K562 (cell line): ENCODE measurements around the gene EXOC3L2. TPM values are rescaled to one million over a fixed set of nuclear protein-coding genes. Genes with fewer than 3 reads are reported as not detected.

ENCODE experiments used
- ATAC-seq: fragments of 200-7000 bp; cut with Tn5 transposase; 3 replicates; pipeline ENCODE4 v1.9.1; 2020; ENCODE audit warnings: moderate library complexity
- BruUV-seq: library from RNA; stranded (reverse); fragments of 400-500 nt; replicated peaks from 2 replicates; lab custom pipeline; 2021; lab: Mats Ljungman, UMichigan
- CTCF ChIA-PET: fragments of 300-600 bp; formaldehyde crosslinking; extraction: SDS; loops from one replicate; lab custom pipeline; 2021; ENCODE audit warnings: low intra/inter-chr PET ratio; lab: Yijun Ruan, JAX
- POLR2A ChIA-PET: fragments of 300-600, 350-650 bp; sonication (Branson Sonifier 250); formaldehyde crosslinking; extraction: SDS; loops from one replicate; lab custom pipeline; 2021; ENCODE audit warnings: antibody characterized with exemption, inconsistent platforms; lab: Yijun Ruan, JAX
- DNase-seq, 4 experiments: peaks; one replicate each; pipeline versions ENCODE4 v3.0.0 to v3.0.0-alpha.2; 2011 to 2018; ENCODE audit warnings: low spot score in 3 of 4, mixed read lengths in 3 of 4; ENCODE audit errors: extremely low read depth in 1 of 4
- FAIRE-seq: peaks from 2 replicates; lab custom pipeline; 2011; peaks lifted over from hg19 to GRCh38; lab: Jason Lieb, UNC
- H2AFZ ChIP-seq: 2 replicates; pipeline ENCODE4 v1.6.0; 2011; ENCODE audit warnings: low read depth, low read length, control low read depth, inconsistent platforms
- H3K27ac ChIP-seq: fragments of 200-600 bp; 3 replicates; pipeline ENCODE4 v1.8.0; 2011; ENCODE audit warnings: low read depth, mild to moderate bottlenecking, control low read depth, inconsistent platforms, low read length, moderate library complexity, mixed read lengths; ENCODE audit errors: extremely low read depth
- H3K27me3 ChIP-seq, 2 experiments: fragments of 300-600 bp in 1 of 2; 2 replicates in 1 of 2; 3 replicates in 1 of 2; pipeline versions ENCODE4 v1.6.0 to v1.8.0; 2011; ENCODE audit warnings: inconsistent platforms in 2 of 2, low read length in 2 of 2, mild to moderate bottlenecking in 1 of 2, mixed read lengths in 1 of 2, moderate library complexity in 1 of 2; ENCODE audit not compliant: control insufficient read depth in 2 of 2, insufficient read depth in 2 of 2
- H3K36me3 ChIP-seq: fragments of 300-600 bp; 3 replicates; pipeline ENCODE4 v1.8.0; 2011; ENCODE audit warnings: mild to moderate bottlenecking, low read length, inconsistent platforms; ENCODE audit not compliant: control insufficient read depth, insufficient read depth
- H3K4me1 ChIP-seq, 2 experiments: fragments of 200-600 bp in 1 of 2; replicated peaks in 1 of 2; 2 replicates in 1 of 2; 3 replicates in 1 of 2; pipeline versions ENCODE4 v1.5.1 to v1.8.0; 2011; ENCODE audit warnings: inconsistent platforms in 2 of 2, low read length in 2 of 2, mild to moderate bottlenecking in 1 of 2, mixed read lengths in 1 of 2, moderate library complexity in 1 of 2; ENCODE audit not compliant: control insufficient read depth in 2 of 2, insufficient read depth in 2 of 2
- H3K4me2 ChIP-seq: 2 replicates; pipeline ENCODE4 v1.6.1; 2011; ENCODE audit warnings: low read length, control low read depth, inconsistent platforms, mixed read lengths; ENCODE audit not compliant: insufficient read depth
- H3K4me3 ChIP-seq: fragments of 200-600 bp; sonication (generic), shearing (Covaris generic); 2 replicates; pipeline ENCODE4 v1.5.1; 2016; ENCODE audit warnings: control low read depth, inconsistent platforms
- H3K79me2 ChIP-seq: fragments of 200-600 bp; 3 replicates; pipeline ENCODE4 v1.8.0; 2011; ENCODE audit warnings: low read length, inconsistent platforms; ENCODE audit not compliant: control insufficient read depth, insufficient read depth
- H3K9ac ChIP-seq, 2 experiments: 2 replicates each; pipeline versions ENCODE4 v1.6.0 to v1.6.1; 2011; ENCODE audit warnings: low read depth in 2 of 2, low read length in 2 of 2, control low read depth in 1 of 2, inconsistent platforms in 1 of 2, mild to moderate bottlenecking in 1 of 2, mixed read lengths in 1 of 2; ENCODE audit not compliant: insufficient read depth in 1 of 2
- H3K9me1 ChIP-seq: one replicate; pipeline ENCODE4 v1.6.0; 2011; ENCODE audit warnings: inconsistent platforms, mild to moderate bottlenecking, low read length, moderate library complexity; ENCODE audit not compliant: control insufficient read depth, insufficient read depth
- H3K9me3 ChIP-seq: replicated peaks from 2 replicates; pipeline ENCODE4 v1.5.1; 2011; ENCODE audit warnings: low read depth, low read length, inconsistent platforms; ENCODE audit not compliant: control insufficient read depth, insufficient read depth
- H4K20me1 ChIP-seq: replicated peaks from 2 replicates; pipeline ENCODE4 v1.6.1; 2011; ENCODE audit warnings: low read length, inconsistent platforms, mixed read lengths; ENCODE audit not compliant: control insufficient read depth, insufficient read depth
- CXXC5 ChIP-seq: fragments of 250-450 bp; sonication (Bioruptor Pico); IDR thresholded peaks from 2 replicates; pipeline ENCODE4 v1.8.0; 2022; ENCODE audit warnings: inconsistent platforms, mild to moderate bottlenecking, moderate library complexity
- DIDO1 ChIP-seq: fragments of 450-650 bp; IDR thresholded peaks from 2 replicates; pipeline ENCODE4 v1.6.1; 2016; ENCODE audit warnings: low read depth, missing biosample characterization, missing genetic modification characterization
- ETV5 ChIP-seq: sonication (generic); formaldehyde crosslinking; IDR thresholded peaks from 2 replicates; pipeline ENCODE4 v1.4.0; 2020; ENCODE audit warnings: low read depth, mild to moderate bottlenecking, missing genetic modification reagents
- ILK ChIP-seq: fragments of 450-650 bp; IDR thresholded peaks from 2 replicates; pipeline ENCODE4 v1.6.1; 2016; ENCODE audit warnings: missing genetic modification characterization, low read depth, mild to moderate bottlenecking, missing compliant biosample characterization, moderate library complexity, borderline replicate concordance
- LCOR ChIP-seq: sonication (generic); formaldehyde crosslinking; IDR thresholded peaks from 2 replicates; pipeline ENCODE4 v1.8.0; 2022; ENCODE audit warnings: mild to moderate bottlenecking, missing genetic modification reagents
- MCM7 ChIP-seq, 2 experiments: fragments of 450-650 bp; IDR thresholded peaks; 2 replicates each; pipeline ENCODE4 v1.6.1; 2016 to 2018
- NCOR1 ChIP-seq: fragments of 450-650 bp; IDR thresholded peaks from 2 replicates; pipeline ENCODE4 v1.6.1; 2016; ENCODE audit warnings: mild to moderate bottlenecking, moderate library complexity
- NFXL1 ChIP-seq: fragments of 450-650 bp; formaldehyde crosslinking; IDR thresholded peaks from 2 replicates; pipeline ENCODE4 v1.4.0; 2021; ENCODE audit warnings: mild to moderate bottlenecking
- RBM22 ChIP-seq: fragments of 200-400 bp; formaldehyde crosslinking; IDR thresholded peaks from 2 replicates; pipeline ENCODE4 v1.6.1; 2018; ENCODE audit warnings: low read length, low read depth; ENCODE audit not compliant: poor library complexity, severe bottlenecking
- TAF9B ChIP-seq: fragments of 450-650 bp; IDR thresholded peaks from 2 replicates; pipeline ENCODE4 v1.6.1; 2018; ENCODE audit warnings: mild to moderate bottlenecking; ENCODE audit not compliant: partially characterized antibody
- TBP ChIP-seq: optimal IDR thresholded peaks from 2 replicates; pipeline ENCODE3; 2011; ENCODE audit warnings: low read depth, low read length, improper control_type of control experiment
- YBX1 ChIP-seq: fragments of 450-650 bp; IDR thresholded peaks from 2 replicates; pipeline ENCODE4 v1.7.1; 2016; ENCODE audit warnings: mild to moderate bottlenecking
- ZFP30 ChIP-seq: fragments of 250-450 bp; sonication (Bioruptor Pico); IDR thresholded peaks from 2 replicates; pipeline ENCODE4 v1.8.0; 2022; ENCODE audit warnings: moderate library complexity, mild to moderate bottlenecking, inconsistent platforms, borderline replicate concordance
- ZNF408 ChIP-seq: fragments of 250-450 bp; sonication (Bioruptor Pico); IDR thresholded peaks from 2 replicates; pipeline ENCODE4 v1.4.0; 2020; ENCODE audit warnings: low read depth, mild to moderate bottlenecking, moderate library complexity
- WGBS: fragments of 100-300 bp; shearing (Covaris generic); methylation state at CpG from one replicate; pipeline ENCODE4 v1.1.6; 2016; ENCODE audit warnings: low coverage, mixed read lengths; ENCODE audit not compliant: insufficient coverage; ENCODE audit errors: missing lambda C conversion rate; 5-methylcytosine and 5-hydroxymethylcytosine counted together
- in situ Hi-C: fragments of 300-500 bp; cut with MboI; formaldehyde crosslinking; loops from 4 replicates; pipeline ENCODE4 v1.15.0; 2018; ENCODE audit warnings: inconsistent platforms, mixed read lengths
- intact Hi-C: fragments of 100-400 bp; cut with micrococcal nuclease; formaldehyde crosslinking; loops from 2 replicates; pipeline ENCODE4 v1.14.2; 2022
- polyA plus RNA-seq, 8 experiments: library from polyadenylated mRNA; depleted of rRNA in 4 of 8; stranded (reverse) in 5 of 8; unstranded in 3 of 8; fragments of >200 nt; fragmentation: Nextera tagmentation in 2 of 8; fragmentation: Illumina TruSeq in 1 of 8; extraction: Ambion mirVana in 2 of 8; extraction: Trizol in 1 of 8; gene quantifications; 2 replicates each; pipeline versions ENCODE4 v1.2.1 to v1.2.3, GENCODE V29; 2011 to 2014; ENCODE audit warnings: inconsistent platforms in 1 of 8, missing spikeins in 1 of 8
- total RNA-seq, 7 experiments: library from RNA; depleted of rRNA in 6 of 7; stranded (reverse); fragments of >200 nt in 6 of 7; fragmentation: Illumina TruSeq in 2 of 7; extraction: Trizol in 2 of 7; gene quantifications; 2 replicates each; pipeline versions ENCODE4 v1.2.1 to v1.2.3, GENCODE V29; 2011 to 2021; ENCODE audit warnings: low replicate concordance in 1 of 7
- TF ChIP-seq, protein P1 (sequence below), 2 experiments: fragments of 450-650 bp; IDR thresholded peaks; 2 replicates each; pipeline ENCODE4 v1.6.1; 2018; ENCODE audit warnings: mild to moderate bottlenecking in 2 of 2, low read depth in 1 of 2; ENCODE audit not compliant: partially characterized antibody in 2 of 2
- TF ChIP-seq, protein P2 (sequence below): IDR thresholded peaks from 2 replicates; pipeline ENCODE4 v1.6.1; 2012; ENCODE audit warnings: low read depth, low read length, improper control_type of control experiment, borderline replicate concordance
- TF ChIP-seq, protein P3 (sequence below): sonication (generic); formaldehyde crosslinking; IDR thresholded peaks from 2 replicates; pipeline ENCODE4 v1.5.0; 2020; ENCODE audit warnings: missing genetic modification reagents

Gene EXOC3L2
- total and polyA plus RNA-seq, 9 of the 15 experiments (the other 6 are each of a cell fraction or from before 2014, with no cell fraction given), result 0.31 to 19.0 (median 2.4) TPM

DNA sequence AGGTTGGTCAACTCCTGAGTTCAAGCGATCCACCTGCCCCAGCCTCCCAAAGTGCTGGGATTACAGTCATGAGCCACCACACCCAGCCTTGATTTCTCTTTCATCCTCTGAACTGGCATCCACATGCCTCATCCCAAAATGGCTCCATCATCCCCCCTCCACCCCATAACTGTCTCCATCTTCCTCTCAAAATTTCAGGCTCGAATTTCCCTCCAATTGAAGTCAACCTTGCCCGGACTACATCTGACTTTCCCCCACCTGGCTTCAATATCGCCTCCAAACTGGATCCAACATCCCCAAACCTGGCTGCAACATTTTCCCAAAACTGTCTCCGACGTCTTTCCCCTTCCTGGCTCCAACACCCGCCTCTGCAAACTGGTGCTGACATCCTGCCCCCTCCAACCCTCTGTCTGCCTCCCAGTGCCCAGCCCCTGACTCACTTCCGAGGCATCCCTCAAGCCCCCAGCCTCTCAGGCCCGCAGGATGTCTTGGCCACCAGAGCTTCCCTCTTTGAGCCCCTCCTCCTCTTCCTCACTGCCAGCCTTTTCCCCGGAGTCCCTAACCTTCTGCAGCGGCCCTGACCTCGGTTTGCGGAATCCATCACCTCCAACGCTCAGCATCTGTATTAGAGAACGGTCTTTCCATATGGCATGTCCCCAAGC is 943 bp downstream of the EXOC3L2 start:
- Histone ChIP-seq H3K79me2 (peaks cover 29% of the 10 kb centered on the region), H3K9ac (peak overlapping the region; percentile 50 to 90; a peak in 3 of 4 replicates), H3K4me3 (peak overlapping the region; percentile 29), H3K9me1 (no peaks in the 10 kb centered on the region), H2AFZ (no peak overlapping the region), H3K27me3 (no peaks in the 10 kb centered on the region), H3K4me1 (peaks cover 38 to 59% of the 10 kb centered on the region in 2 experiments), H4K20me1 (no peaks in the 10 kb centered on the region), H3K4me2 (peak overlapping the region; percentile 76), H3K9me3 (no peaks in the 10 kb centered on the region), H3K27ac (no peak overlapping the region), H3K36me3 (no peaks in the 10 kb centered on the region)
- ChIA-PET CTCF (no interaction called here), POLR2A (interaction anchor here (1.2 to 1.4 kb wide), 2 partner anchors 9 to 11 kb away, joined by 3 to 5 read pairs; no protein-coding TSS in a partner anchor)
- no TSS peak for BruUV-seq
- 69% methylated on average over 15 of the region's 15 CpGs for WGBS
- DNase-seq (no peak), FAIRE-seq (no peak), ATAC-seq (no peak)
- intact Hi-C loops (loop anchor here (10.0 kb wide), 1 partner anchor 229 kb away; no protein-coding TSS in a partner anchor), in situ Hi-C loops (no loop called here)
- TF ChIP-seq NCOR1 (no peak), ETV5 (no peak), TBP (no peak), ZNF408 (no peak), TAF9B (no peak), CXXC5 (CRISPR knock-in tag) (no peak), NFXL1 (CRISPR knock-in tag) (no peak), MCM7 (IDR thresholded peaks at IDR 0.05) (no peak), ZFP30 (no peak), ILK (tag) (no peak), RBM22 (no peak), DIDO1 (no peak), LCOR (CRISPR knock-in tag) (no peak), YBX1 (no peak)
- TF ChIP-seq, protein P1, sequence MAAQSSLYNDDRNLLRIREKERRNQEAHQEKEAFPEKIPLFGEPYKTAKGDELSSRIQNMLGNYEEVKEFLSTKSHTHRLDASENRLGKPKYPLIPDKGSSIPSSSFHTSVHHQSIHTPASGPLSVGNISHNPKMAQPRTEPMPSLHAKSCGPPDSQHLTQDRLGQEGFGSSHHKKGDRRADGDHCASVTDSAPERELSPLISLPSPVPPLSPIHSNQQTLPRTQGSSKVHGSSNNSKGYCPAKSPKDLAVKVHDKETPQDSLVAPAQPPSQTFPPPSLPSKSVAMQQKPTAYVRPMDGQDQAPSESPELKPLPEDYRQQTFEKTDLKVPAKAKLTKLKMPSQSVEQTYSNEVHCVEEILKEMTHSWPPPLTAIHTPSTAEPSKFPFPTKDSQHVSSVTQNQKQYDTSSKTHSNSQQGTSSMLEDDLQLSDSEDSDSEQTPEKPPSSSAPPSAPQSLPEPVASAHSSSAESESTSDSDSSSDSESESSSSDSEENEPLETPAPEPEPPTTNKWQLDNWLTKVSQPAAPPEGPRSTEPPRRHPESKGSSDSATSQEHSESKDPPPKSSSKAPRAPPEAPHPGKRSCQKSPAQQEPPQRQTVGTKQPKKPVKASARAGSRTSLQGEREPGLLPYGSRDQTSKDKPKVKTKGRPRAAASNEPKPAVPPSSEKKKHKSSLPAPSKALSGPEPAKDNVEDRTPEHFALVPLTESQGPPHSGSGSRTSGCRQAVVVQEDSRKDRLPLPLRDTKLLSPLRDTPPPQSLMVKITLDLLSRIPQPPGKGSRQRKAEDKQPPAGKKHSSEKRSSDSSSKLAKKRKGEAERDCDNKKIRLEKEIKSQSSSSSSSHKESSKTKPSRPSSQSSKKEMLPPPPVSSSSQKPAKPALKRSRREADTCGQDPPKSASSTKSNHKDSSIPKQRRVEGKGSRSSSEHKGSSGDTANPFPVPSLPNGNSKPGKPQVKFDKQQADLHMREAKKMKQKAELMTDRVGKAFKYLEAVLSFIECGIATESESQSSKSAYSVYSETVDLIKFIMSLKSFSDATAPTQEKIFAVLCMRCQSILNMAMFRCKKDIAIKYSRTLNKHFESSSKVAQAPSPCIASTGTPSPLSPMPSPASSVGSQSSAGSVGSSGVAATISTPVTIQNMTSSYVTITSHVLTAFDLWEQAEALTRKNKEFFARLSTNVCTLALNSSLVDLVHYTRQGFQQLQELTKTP (IDR thresholded peaks at IDR 0.05; ENCODE audit: low read depth in 1 of 2, partially characterized antibody in 2 of 2), result no peak
- TF ChIP-seq, protein P2, sequence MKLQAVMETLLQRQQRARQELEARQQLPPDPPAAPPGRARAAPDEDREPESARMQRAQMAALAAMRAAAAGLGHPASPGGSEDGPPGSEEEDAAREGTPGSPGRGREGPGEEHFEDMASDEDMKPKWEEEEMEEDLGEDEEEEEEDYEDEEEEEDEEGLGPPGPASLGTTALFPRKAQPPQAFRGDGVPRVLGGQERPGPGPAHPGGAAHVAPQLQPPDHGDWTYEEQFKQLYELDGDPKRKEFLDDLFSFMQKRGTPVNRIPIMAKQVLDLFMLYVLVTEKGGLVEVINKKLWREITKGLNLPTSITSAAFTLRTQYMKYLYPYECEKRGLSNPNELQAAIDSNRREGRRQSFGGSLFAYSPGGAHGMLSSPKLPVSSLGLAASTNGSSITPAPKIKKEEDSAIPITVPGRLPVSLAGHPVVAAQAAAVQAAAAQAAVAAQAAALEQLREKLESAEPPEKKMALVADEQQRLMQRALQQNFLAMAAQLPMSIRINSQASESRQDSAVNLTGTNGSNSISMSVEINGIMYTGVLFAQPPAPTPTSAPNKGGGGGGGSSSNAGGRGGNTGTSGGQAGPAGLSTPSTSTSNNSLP, result no peak
- TF ChIP-seq, protein P3, sequence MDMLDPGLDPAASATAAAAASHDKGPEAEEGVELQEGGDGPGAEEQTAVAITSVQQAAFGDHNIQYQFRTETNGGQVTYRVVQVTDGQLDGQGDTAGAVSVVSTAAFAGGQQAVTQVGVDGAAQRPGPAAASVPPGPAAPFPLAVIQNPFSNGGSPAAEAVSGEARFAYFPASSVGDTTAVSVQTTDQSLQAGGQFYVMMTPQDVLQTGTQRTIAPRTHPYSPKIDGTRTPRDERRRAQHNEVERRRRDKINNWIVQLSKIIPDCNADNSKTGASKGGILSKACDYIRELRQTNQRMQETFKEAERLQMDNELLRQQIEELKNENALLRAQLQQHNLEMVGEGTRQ (CRISPR knock-in tag), result no peak
